Measurements from ENCODE around the gene TMSB10. TPM values are rescaled to one million over a fixed set of nuclear protein-coding genes. Genes with fewer than 3 reads are reported as not detected.

TMSB10 gene
- total RNA-seq, 1 donor from 2014 or later: 1,553 TPM

DNA sequence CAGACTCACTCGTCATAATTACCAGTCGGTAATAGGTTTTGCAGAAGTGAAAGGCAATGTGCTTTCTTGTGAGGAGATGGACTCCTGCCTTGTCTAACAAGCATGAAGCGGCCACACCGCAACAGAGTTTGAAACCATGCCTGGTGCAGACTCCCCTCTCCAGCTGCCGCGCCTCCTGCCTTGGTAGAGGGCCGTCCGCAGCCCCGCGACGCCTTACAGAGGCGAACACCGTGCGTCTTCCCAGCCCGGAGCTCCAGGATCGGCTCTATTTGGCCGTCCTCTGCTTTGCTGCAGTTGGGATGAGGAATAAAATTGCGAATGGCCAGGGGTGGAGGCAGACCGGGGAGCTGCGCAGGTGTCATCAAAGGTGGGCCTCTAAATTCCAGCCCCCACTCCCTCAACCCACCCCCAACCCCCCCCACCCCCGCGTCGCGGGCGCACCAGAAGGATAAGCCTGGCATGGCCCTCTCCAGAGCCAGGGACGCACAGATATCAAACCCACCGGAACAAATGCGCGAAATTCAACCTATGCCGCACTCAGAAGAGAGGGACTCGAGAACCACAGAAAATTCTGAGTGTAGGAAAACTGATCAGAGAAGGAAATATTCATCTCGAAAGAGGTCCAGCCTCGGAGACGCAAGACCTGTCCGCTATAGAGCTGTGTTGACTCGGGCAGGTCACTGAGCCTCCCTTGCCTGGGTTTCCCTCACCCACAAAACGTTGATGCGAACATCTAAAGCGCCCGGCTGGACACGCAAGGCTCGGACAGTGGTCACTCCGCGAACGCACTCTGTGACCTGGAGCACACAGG lies 25.7 kb upstream of the TMSB10 start:
- no peak for DNase-seq (ENCODE audit: low read depth)

DNA sequence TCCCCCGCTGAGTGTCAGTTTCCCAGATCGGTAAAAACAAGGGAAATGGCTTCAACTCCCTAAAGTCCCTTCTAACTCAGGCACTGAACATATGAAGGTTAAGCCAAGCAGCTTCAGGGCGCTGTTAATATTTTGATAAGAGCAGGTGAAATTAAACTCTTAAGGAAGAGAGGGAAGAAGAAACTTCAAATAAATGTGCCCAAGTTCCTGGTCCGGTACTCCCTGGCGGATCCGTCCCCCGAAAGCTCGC lies 25.1 kb upstream of the TMSB10 start:
- no peak for DNase-seq (ENCODE audit: low read depth)

DNA sequence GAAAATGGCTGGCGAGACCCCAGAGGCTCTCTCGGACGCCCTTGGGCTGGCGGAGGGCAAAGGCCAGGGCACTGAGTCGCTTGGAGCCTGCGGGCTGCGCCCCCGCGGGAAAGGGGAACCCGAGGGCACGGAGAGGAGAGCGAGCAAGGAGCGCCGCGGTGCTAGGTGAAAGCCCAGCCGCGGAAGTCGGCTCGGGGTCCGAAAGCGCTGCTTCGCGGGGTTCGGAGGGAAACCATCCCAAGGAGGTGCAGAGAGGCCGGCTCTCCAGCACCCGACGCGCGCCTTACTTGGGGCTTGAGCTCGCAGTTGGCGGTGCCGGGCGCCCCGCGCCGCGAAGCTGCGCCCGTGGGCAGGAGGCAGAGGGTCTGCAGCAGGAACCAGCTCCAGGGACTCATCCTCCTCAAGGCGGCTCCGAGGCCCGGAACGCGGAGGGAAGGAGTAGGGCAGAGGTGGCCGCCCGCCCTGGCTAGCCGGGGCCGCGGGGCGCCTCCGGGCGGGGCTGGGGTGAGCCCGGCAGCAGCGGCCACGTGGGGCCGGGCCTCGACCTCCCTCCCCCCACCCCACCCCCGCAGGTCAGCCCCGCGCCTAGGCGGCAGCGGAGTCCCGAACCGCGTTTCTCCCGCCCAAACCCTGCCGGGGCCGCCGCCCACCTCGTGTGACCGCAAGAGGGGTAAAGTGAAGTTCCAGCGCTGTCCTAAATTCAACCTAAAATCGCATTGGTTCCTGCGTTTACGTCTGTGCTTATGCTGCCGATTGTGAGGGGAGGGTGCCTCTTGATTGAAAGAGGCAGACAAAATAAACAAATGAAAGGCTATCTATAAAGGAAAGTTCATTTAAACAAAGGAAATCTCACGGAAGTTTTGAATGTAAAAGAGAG lies 24.6 kb upstream of the TMSB10 start, which contains the start of gene TRABD2A:
Gene TRABD2A (minus strand): TSS at position 440 of the 877 bp plus-strand sequence. CDS start 45 bp downstream, at position 395.
- DNase-seq (ENCODE audit: low read depth): no peak

DNA sequence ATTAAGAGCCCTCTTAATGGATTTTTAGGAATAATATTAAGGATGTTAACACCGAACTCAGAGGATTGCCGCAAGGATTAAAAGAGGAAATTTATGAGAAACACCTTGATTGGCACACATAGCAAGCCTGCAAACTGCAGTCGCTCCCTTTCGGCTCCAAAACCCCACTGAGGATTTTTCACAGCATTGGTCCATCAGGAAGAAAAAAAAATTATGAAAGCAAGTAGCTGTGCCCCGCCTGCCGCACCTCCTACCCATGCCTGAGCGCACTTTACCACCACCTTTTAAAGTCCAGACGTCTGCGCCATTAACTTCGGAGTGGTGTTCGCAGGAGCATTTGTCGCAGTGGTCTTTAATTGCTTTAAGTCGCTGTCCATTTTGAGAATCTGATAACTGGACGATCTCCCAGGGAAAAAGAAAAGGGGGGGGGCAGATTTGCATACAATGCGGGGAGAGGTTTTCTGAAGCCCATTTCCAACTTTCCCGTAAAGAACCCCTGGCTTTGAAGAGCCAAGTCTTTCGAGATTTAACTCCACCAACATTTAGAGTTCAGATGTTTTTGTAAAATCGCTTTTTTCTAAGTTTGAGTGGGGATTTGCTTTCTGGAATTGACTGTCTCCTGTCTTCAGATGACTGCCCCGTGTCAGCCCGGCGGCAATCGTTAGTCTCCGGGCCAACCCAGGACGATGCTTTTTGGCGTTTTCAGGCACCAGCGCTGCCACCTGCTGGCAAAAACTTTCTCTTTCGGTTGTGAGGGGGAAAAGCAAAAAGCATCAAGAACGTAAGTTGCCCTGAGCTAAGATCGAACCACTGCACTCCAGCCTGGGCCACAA lies 23.7 kb upstream of the TMSB10 start:
- DNase-seq (ENCODE audit: low read depth): peak; percentile 88

DNA sequence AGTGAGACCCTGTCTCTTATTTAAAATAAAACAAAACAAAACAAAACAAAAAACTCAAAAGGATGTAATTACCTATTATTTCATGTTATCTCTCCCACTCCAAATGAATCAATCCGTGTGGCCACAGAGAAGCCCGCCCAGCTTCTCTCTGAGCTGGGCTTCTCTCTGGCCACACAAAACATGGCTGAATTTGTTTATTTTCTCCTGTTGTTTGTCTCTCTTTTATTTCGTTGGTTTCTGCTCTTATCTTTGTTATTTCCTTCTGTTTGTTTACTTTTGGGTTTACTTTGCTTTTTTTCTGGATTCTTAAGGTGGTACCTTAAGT lies 23.1 kb upstream of the TMSB10 start:
- DNase-seq (ENCODE audit: low read depth): no peak

DNA sequence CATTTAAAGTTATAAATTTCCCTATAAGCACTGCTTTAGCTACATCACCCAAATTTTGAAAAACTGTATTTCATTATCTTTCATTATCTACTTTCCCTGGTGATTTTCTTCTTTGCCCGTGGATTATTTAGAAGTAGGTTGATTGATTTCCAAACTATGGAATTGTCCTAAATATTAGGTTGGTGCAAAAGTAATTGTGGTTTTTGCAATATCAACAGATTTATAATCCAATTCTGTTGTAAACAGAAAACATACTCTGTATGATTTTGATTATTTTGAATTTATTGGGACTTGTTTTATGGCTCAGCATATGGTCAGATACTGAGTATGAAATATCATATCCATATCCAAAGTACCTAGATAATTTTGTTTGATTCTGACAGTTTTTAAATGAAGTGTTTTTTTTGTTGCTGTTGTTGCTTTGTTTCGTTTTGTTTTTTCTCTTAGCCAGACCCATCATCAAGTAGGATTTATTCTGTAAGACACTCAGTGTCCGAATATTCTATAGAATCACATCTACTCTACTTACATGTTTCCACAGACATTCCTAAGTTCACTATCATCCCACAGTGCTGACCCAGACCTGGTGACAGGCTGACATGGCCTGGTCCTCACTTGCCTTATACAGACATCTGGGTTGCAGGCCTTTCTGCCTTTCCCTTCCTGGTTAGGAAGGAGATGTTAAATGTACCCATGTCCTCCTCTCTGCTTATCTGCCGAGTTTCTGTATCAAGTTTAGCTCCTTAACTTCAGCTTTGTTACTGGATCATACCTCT lies 22.5 kb upstream of the TMSB10 start:
- no peak for DNase-seq (ENCODE audit: low read depth)

DNA sequence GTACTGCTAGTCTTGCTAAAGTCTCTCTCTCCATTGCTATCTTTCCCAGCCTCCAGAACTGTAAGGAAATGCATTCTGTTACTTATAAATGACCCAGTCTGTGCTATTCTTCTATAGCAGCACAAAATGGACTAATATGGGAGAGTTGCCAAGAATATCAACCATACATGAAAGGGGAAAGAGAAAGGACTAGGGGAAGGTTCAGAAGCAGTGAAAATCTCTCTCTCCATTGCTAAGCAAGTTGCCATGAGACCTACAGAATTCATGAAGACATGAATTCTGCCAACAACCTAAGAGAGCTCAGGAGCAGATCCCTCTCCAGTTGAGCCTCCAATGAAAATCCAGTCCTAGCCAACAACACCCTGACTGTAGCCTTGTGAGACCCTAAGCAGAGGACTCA lies 21.0 kb upstream of the TMSB10 start:
- no peak for DNase-seq (ENCODE audit: low read depth)

DNA sequence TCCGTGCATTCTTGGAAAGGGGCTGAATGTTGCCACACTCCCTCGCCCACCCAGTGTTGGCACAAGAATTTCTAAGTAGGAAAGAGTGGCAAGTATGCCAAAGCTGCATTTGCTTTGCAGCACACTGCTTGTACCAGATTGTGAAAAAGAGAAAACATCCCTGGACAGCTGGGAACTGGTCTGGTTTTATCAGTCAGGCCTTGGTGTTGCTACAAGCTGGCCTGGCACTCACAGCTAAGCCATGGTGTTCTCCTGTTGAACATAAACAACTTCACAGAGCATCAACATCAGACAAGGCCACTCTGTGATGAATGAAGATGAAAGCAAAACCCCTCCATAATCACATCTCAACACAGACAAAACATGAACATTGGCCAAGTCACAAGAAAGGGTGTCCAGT lies 20.3 kb upstream of the TMSB10 start:
- no peak for DNase-seq (ENCODE audit: low read depth)

DNA sequence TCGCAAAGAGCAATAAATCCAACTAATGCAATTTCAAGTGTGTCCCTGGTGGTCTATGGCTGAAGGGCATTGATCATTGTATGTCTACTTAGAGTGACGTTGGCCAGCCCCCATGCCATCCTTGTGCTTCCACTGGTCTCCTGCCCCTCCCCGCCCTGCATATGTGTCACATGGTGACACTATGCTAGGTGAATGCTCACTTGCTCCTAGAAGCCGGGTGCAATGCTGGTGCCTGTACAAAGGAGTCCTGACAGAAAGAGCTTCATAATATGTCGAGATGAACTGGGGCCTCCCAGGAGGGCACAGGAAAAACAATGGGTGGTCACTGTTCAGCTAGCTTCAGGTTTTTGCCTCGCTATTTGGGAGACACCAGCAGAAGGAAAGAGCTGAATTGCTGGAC lies 18.7 kb upstream of the TMSB10 start:
- no peak for DNase-seq (ENCODE audit: low read depth)

DNA sequence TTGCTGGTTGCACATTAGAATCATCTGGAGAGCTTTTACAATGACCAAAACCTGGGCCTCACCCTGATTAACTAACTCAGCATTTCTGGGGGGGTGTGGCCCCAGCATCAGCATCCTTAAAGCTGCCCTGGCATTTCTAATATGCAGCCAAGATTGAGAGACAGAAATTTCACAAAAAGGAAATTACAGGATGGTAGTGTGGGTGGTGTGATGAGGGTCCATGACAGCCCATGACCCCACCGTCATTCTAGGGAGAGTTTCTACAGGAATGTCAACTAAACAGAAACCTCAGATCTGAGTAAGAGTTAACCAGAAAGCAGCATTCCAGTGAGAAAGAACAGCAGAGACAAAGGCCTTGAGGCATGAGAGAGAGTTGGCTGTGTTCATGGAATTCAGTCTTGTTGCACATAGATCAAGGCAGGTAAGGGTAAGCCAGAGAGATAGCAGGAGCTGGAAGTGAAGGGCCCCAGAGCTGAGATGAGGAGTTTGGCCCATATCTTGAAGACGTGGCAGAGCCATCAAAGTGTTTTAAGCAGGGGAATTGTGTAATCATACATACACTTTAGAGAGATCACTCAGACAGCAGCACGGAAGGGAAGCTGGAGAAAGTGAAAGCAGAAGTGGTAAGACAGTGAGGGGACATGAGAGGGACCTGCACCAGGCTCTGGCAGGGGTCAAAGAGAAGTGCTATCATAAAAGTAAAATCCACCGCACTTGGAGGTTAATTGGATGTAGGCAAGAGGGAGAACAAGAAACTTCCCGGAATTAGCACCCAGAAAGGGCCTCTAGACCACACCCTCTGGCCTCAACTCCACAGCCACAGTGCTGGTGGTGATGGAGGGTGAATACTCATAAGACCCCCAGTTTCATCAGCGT lies 16.8 kb upstream of the TMSB10 start:
- DNase-seq (ENCODE audit: low read depth): peak; percentile 30

DNA sequence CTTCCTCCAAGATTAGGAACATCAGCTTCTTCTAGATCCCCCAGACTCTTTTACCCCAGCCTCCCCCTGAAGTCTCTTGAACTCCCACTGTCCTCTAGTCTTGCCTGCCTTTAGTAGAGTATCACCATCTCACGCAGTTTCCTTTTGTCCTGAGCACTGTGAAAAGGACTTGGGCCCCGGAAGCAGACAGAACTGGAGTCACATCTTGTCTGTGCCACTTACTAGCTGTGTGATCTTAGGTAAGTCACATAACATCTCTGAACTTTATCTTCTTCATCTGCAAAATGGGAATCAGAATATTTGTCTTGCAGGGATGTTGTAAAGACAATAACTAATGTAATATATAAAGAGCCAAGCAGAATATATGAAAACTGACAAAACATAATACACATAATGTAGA lies 16.1 kb upstream of the TMSB10 start:
- DNase-seq (ENCODE audit: low read depth): no peak

DNA sequence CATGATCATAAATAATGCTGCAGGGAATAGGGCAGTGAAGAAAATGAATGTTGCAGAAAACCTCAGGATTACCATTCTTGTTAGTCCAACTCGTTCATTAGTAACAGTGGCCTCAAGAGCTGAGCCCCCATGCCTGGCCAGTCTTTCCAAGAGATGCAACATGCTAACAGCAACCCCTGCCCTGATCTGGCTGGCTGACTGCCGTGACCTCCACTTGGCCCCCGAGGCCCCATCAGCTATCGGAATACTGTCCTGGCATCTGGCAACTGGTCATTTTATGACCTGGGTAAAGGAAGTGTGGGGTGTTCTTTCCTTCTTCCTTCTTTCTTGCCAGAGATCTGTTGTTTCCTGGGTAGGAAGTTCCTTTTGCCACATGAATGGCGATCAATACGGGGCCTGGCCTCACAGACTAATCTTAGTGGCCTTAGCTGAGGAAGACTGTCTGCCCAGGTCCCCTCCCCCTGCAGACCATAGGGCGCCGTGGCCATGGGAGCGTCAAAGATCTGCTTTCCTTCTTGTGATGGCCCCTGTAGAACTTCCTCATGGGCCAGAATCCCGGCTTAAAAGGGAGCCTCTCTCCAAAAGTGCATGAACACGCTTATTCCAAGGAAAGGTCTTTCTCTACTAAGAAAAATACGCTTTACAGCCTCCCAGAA lies 14.0 kb upstream of the TMSB10 start:
- DNase-seq (ENCODE audit: low read depth): no peak

DNA sequence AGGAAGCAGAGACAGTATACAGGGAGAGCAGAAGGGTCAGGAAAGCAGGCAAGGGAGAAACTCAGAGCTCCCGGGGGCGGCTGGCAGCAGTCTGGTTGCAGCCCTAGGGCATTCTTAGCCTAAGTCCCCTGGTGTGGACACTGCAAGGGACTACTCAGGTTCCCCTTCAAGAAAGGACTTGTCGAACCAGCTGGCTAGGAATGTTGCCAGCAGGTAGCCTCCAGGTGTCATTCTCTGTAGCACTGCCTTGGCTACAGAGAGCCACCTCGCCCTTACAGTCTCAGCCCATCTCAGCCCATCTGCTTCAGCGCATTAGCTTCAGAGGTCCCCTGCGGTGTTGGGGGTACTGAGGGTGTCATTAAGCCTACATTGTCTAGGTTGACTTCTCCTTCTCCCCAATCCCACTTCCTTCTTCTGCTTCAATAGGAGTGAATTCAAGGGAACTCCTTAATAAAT lies 11.3 kb upstream of the TMSB10 start:
- DNase-seq (ENCODE audit: low read depth): no peak

DNA sequence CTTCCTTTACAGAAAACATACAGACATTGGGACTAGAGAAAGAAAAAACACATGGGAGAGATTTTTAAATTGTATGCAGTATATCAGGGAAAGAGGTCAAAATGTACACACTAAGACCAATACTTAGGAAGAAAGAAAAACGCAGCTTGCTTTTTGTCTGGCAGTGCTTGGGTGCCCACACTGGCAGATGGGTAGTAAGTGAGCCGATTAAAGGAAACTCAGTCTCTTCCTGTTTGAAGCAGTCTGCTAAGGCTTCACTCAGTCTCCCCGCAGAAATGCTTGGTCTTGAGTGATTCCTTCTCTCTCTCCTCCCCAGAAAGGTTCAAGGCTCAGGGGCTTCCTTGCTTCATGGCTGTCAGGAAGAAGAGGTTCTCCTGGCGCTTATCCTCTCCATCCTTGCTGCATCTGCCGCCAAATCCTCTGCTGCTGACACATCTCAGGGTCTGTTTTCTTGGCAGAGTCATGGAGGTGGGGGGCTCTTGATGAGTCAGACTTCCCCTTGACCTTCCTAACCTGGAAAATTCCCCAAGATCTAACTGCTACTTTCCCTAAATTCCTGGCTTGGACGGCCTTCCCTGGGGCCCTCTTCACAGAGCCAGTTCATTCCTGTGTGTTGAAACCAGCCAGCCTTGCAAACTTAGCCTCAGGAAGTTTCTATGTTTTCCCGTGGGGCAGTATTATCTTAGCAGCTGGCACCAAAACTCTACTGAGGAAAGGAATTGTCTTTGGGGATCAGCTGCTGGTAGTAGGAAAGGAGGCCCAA lies 10.5 kb upstream of the TMSB10 start:
- DNase-seq (ENCODE audit: low read depth): peak; percentile 62

DNA sequence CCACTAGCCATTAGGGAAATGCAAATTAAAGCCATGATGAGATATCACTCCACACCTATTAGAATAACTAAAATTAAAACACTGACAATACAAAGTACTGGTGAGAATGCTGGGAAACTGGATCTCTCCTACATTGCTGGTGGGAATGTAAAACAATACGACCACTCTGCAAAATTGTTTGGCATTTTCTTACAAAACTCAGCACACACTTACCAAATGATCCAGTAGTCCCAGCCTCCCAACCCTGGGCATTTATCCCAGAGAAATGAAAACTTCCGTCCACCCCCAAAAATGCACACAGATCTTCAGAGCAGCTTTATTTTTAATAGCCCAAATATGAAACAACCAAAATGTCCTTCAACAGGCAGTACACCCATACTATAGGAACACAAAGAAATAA lies 8.9 kb upstream of the TMSB10 start:
- no peak for DNase-seq (ENCODE audit: low read depth)

DNA sequence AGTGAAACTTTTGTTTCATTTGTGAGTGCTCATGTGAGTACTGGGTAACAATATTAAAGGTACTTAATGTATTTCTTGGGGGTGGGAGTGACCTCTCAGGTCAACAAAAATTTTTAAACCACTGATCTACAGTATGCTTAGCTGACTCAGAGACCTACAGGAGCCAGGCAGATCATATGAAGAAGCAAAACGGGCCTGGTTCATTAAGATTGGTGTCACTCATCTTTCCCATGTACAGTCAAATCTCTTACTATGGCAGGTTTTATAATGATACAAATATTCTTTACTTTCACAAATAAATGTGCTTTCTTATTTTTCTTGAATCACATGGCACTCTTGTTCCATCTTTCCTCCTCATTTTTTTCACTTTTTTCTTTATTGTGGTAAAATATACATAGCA lies 7.7 kb upstream of the TMSB10 start:
- no peak for DNase-seq (ENCODE audit: low read depth)

DNA sequence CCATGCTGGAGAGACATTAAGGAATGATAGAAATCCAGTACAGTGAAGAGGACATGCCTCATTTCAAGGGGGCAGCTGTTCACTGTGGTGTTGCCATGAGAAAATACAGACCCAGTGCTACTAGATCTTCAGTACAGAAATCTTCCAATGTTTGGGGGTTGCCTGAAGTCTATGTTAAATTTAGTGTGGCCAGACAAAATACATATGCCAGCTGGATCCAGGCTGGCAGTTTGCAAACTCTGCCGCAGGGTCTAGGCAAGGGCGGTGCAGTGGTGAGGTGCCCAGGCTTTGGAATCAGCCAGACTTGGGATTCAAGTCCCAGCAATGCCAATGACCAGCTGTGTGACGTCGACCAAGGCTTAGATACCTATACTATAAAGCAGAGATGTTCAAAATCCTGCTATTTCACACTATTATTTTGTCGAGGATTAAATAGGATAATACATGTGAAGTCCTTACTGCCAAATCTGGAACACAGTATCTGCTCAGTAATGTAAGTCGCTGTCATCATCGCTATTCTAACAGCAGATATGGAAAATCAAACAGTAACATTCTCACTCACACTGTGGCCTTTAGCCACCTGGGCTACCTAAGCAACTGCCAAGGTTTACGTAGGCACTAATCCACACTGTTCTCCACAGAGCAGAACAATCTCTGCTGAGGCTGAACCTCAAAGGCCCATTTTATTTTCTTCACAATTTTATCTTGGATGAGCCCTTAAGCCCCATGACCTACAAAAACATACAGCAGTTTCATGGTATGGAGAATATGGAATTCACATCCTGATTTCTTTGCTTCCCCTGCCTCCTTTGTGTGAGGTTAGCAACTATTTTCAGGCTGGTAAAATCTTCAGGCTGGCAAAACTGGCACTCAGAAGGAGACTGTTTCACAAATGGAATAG lies 5.9 kb upstream of the TMSB10 start:
- peak; percentile 64 for DNase-seq (ENCODE audit: low read depth)

DNA sequence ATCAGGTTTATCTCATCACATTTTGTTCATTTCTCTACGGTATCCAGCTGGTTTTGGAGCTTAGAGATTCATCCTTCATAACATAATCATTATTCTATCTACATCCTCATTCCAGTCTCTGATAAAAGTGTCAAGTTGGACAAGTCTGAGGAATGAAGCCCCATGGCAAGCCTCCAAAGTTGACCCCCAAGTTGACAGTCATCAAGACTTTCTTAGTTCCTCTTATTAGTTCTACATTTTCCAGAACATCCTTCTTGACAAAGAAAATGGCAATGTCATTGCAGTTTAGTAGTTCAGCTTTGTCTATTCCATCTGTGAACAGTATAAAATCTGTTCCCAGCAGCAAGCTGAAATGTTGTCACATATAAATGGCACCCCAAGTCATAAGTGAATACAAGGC lies 4.5 kb upstream of the TMSB10 start:
- DNase-seq (ENCODE audit: low read depth): no peak
